SU-DHL-6 (cell line): ENCODE results near the gene SLC9A6.

Source experiments
- CTCF ChIP-seq: fragments of 200-600 bp; sonication (generic); IDR thresholded peaks from one replicate; pipeline ENCODE4 v1.5.1; 2017; ENCODE audit warnings: antibody characterized with exemption, mild to moderate bottlenecking, low read length, moderate library complexity; ENCODE audit not compliant: insufficient read depth, poor library complexity, severe bottlenecking
- EZH2phosphoT487 ChIP-seq: fragments of 200-600 bp; sonication (generic), shearing (Covaris generic); conservative IDR thresholded peaks from 2 replicates; pipeline ENCODE4 v1.6.1; 2018; ENCODE audit warnings: mild to moderate bottlenecking, antibody characterized with exemption, low read length, moderate library complexity, mixed read lengths

GRCh38 chrX:135944486-135944885 is 40.7 kb upstream of the SLC9A6 start:
- TF ChIP-seq EZH2phosphoT487 (no peak), CTCF (no peak)
